Hippocampal formation (tissue), 2 donors: Measurements from ENCODE around the gene KDM4C.

Experiments used
- DNase-seq, 2 donors: peaks; one replicate each; lab custom pipeline; 2025; lab: John Stamatoyannopoulos, UW

KDM4C gene

DNA sequence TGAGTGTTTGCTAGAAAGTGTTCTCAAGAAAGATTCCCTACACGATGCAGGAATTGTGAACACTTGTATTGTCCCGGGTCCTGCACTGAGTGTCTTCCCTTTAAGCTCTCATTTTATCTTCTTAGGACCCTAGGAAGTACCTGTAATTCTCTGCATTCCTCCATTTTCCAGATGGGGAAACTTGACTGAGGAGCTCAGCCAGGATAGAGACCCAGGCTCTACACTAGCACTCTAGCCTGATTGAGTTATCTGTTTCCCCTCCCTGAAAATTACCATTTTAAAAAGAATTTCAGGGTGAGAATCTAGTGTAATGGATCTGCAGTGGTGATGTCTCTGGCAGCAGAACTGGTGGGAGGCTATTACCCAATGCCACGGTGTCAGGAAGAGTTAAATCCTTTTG lies 453.9 kb downstream of the KDM4C start:
- DNase-seq = no peak

DNA sequence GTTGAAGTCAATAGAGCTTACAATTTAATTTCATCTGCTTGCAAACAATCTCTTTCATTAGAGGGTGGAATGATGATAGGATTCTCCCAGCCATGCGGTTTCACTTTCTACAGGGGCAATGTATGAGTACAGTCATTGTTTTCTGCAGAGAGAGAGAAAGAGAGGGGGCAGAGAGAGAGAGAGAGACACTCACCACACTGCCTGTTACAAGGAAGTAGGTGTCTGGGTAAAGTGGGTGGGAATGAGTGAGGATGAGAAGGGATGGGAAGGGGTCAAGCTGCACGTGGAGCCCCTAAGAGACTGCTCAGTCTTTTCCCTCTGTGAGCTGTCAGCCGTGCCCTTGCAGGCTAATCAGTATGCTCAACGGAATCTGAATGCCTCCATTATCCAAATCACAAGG lies 454.3 kb downstream of the KDM4C start:
- peak; percentile 26 to 50 for DNase-seq

DNA sequence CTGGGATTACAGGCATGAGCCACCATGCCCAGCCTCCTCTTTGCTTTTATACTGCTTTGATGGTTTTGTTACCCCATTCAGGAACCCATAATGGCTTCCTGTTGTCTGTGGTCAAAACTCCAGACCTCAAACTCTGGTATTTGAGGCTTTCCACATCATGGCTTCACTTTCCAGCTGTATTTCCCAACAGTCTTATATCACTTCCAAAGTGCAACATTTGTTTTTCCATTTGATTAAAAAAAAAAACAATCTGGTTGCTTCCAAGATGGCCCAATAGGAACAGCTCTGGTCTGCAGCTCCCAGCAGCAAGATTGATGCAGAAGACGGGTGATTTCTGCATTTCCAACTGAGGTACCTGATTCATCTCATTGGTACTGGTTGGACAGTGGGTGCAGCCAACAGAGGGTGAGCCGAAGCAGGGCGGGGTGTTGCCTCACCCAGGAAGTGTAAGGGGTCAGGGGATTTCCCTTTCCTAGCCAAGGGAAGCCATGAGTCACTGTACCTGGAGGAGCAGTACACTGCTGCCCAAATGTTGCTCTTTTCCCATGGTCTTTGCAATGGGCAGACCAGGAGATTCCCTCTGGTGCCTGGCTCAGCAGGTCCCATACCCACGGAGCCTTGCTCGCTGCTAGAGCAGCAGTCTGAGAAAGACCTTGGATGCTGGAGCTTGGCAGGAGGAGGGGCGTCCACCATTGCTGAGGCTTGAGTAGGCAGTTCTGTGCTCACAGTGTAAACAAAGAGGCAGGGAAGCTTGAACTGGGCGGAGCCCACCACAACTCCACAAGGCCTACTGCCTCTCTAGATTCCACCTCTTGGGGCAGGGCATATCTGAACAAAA lies 458.4 kb downstream of the KDM4C start:
- DNase-seq = no peak

DNA sequence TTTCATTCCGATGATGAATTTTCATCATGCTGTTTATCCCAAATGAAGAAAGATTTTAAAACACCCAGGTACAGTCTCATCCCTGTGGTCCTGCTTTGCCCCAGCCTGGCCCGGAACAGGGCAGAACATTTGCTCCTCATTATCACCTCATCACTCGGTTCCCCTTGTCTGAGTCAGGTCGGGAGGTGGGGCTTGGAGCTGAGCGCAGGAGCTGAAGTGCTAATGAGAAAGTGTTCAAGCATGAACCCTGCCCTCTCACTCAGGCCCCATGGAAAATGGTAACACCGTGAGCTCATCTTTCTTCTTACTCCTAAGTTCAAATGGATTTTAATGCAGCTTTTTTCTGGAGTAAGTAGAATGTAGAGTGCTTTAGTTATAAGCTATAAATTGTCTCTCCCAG lies 466.2 kb downstream of the KDM4C start:
- no peak for DNase-seq
